Measurements from ENCODE around the gene C10orf120.

The C10orf120 gene

GRCh38 chr10:122699796-122700455 is at the start of gene C10orf120:
C10orf120 (minus strand) TSS chr10:122699846; CDS start chr10:122699790, 56 bp downstream.
- no peak for DNase-seq (ENCODE audit: low read depth in 2 of 2)

- DNase-seq (ENCODE audit: low read depth in 2 of 2), result no peak
Measured at GRCh38 chr10:122748496-122748895, 48.9 kb upstream of the C10orf120 start.

GRCh38 chr10:122746408-122746807 is 46.8 kb upstream of the C10orf120 start:
- no peak for DNase-seq (ENCODE audit: low read depth in 2 of 2)

GRCh38 chr10:122744257-122744656 is 44.6 kb upstream of the C10orf120 start:
- DNase-seq (ENCODE audit: low read depth in 2 of 2), result no peak

- DNase-seq (ENCODE audit: low read depth in 2 of 2), result no peak
Measured at GRCh38 chr10:122740640-122741039, 41.0 kb upstream of the C10orf120 start.

- no peak for DNase-seq (ENCODE audit: low read depth in 2 of 2)
Measured at GRCh38 chr10:122738031-122738430, 38.4 kb upstream of the C10orf120 start.

GRCh38 chr10:122733931-122734665 is 34.5 kb upstream of the C10orf120 start:
- DNase-seq (ENCODE audit: low read depth in 2 of 2), result no peak

- no peak for DNase-seq (ENCODE audit: low read depth in 2 of 2)
Measured at GRCh38 chr10:122733443-122733842, 33.8 kb upstream of the C10orf120 start.

- no peak for DNase-seq (ENCODE audit: low read depth in 2 of 2)
Measured at GRCh38 chr10:122730238-122730637, 30.6 kb upstream of the C10orf120 start.

GRCh38 chr10:122729126-122729525 is 29.5 kb upstream of the C10orf120 start:
- DNase-seq (ENCODE audit: low read depth in 2 of 2), result no peak

- no peak for DNase-seq (ENCODE audit: low read depth in 2 of 2)
Measured at GRCh38 chr10:122727426-122727825, 27.8 kb upstream of the C10orf120 start.

GRCh38 chr10:122725768-122726167 is 26.1 kb upstream of the C10orf120 start:
- no peak for DNase-seq (ENCODE audit: low read depth in 2 of 2)

- DNase-seq (ENCODE audit: low read depth in 2 of 2), result no peak
Measured at GRCh38 chr10:122725006-122725405, 25.4 kb upstream of the C10orf120 start.

- no peak for DNase-seq (ENCODE audit: low read depth in 2 of 2)
Measured at GRCh38 chr10:122721111-122721510, 21.5 kb upstream of the C10orf120 start.

- no peak for DNase-seq (ENCODE audit: low read depth in 2 of 2)
Measured at GRCh38 chr10:122716025-122716424, 16.4 kb upstream of the C10orf120 start.

GRCh38 chr10:122715576-122715975 is 15.9 kb upstream of the C10orf120 start:
- DNase-seq (ENCODE audit: low read depth in 2 of 2), result no peak

- no peak for DNase-seq (ENCODE audit: low read depth in 2 of 2)
Measured at GRCh38 chr10:122713091-122713885, 13.6 kb upstream of the C10orf120 start.

- no peak for DNase-seq (ENCODE audit: low read depth in 2 of 2)
Measured at GRCh38 chr10:122710576-122710975, 10.9 kb upstream of the C10orf120 start.

- DNase-seq (ENCODE audit: low read depth in 2 of 2), result no peak
Measured at GRCh38 chr10:122709971-122710370, 10.3 kb upstream of the C10orf120 start.

GRCh38 chr10:122707535-122707934 is 7.9 kb upstream of the C10orf120 start:
- no peak for DNase-seq (ENCODE audit: low read depth in 2 of 2)

- no peak for DNase-seq (ENCODE audit: low read depth in 2 of 2)
Measured at GRCh38 chr10:122706947-122707346, 7.3 kb upstream of the C10orf120 start.

GRCh38 chr10:122706467-122706866 is 6.8 kb upstream of the C10orf120 start:
- DNase-seq (ENCODE audit: low read depth in 2 of 2), result no peak
